Measurements from ENCODE around the gene APBA2.

DNA sequence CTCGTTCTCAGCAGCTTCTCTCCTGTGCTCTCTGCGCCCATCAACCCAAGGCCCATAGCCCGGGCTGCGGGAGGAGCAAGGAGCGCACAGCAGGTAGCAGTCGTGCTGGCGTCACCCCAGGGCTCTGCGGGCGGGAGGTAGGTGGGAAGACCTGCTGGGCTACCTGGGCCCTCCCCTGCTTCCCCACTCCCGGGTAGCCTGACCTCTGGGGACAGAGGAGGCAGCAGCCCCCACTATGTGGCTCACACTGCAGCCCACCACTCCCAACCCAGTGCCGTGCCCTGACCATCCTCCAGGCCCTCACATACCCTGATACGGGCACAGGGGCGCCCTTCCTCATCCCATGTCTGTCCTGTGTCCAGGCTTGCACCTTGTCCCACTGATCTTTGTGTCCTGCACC, 212.9 kb downstream of the APBA2 start:
- TF ChIP-seq, protein P1, sequence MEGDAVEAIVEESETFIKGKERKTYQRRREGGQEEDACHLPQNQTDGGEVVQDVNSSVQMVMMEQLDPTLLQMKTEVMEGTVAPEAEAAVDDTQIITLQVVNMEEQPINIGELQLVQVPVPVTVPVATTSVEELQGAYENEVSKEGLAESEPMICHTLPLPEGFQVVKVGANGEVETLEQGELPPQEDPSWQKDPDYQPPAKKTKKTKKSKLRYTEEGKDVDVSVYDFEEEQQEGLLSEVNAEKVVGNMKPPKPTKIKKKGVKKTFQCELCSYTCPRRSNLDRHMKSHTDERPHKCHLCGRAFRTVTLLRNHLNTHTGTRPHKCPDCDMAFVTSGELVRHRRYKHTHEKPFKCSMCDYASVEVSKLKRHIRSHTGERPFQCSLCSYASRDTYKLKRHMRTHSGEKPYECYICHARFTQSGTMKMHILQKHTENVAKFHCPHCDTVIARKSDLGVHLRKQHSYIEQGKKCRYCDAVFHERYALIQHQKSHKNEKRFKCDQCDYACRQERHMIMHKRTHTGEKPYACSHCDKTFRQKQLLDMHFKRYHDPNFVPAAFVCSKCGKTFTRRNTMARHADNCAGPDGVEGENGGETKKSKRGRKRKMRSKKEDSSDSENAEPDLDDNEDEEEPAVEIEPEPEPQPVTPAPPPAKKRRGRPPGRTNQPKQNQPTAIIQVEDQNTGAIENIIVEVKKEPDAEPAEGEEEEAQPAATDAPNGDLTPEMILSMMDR (IDR thresholded peaks at IDR 0.05), result no peak
- no peak for TF ChIP-seq POLR2A (IDR thresholded peaks at IDR 0.05)
